HL-60/S4 (cell line): ENCODE measurements around the gene CWC15.
"Not testable (repeated sequence)": the region's sequence is repeated elsewhere in the genome, so short reads cannot be mapped to it uniquely, and the experiment has no call there.

Experiments
- in situ Hi-C: fragments of 300-500 bp; cut with MboI; formaldehyde crosslinking; loops from 2 replicates; pipeline ENCODE4 v1.14.3; 2022; ENCODE audit warnings: low sequenced_read_pairs

The CWC15 gene

GRCh38 chr11:94956963-94957362 lies 16.4 kb downstream of the CWC15 start:
- in situ Hi-C loops: no loop called here

- in situ Hi-C loops: no loop called here
Observed at GRCh38 chr11:94954753-94955152, 18.6 kb downstream of the CWC15 start.

- in situ Hi-C loops: no loop called here
Observed at GRCh38 chr11:94948070-94948617, 25.2 kb downstream of the CWC15 start.

- in situ Hi-C loops: no loop called here
Observed at GRCh38 chr11:94946812-94947211, 26.5 kb downstream of the CWC15 start.

- in situ Hi-C loops: no loop called here
Observed at GRCh38 chr11:94941131-94941530, 32.2 kb downstream of the CWC15 start.

GRCh38 chr11:94939346-94939745 lies 34.0 kb downstream of the CWC15 start:
- in situ Hi-C loops: no loop called here

- in situ Hi-C loops: no loop called here
Observed at GRCh38 chr11:94938095-94939055, 35.0 kb downstream of the CWC15 start.

GRCh38 chr11:94934846-94935245 lies 38.5 kb downstream of the CWC15 start:
- in situ Hi-C loops: no loop called here

GRCh38 chr11:94934362-94934761 lies 39.0 kb downstream of the CWC15 start:
- in situ Hi-C loops: no loop called here

GRCh38 chr11:94933223-94934130 lies 39.9 kb downstream of the CWC15 start:
- in situ Hi-C loops: no loop called here

- in situ Hi-C loops: no loop called here
Observed at GRCh38 chr11:94932503-94932902, 40.9 kb downstream of the CWC15 start.

- in situ Hi-C loops: not testable (repeated sequence)
Observed at GRCh38 chr11:94932072-94932471, 41.3 kb downstream of the CWC15 start.

GRCh38 chr11:94928117-94928990 lies 45.0 kb downstream of the CWC15 start:
- in situ Hi-C loops: no loop called here

- in situ Hi-C loops: no loop called here
Observed at GRCh38 chr11:94926698-94927237, 46.6 kb downstream of the CWC15 start.

- in situ Hi-C loops: no loop called here
Observed at GRCh38 chr11:94926271-94926625, 47.1 kb downstream of the CWC15 start.

- in situ Hi-C loops: no loop called here
Observed at GRCh38 chr11:94925422-94926270, 47.7 kb downstream of the CWC15 start.

- in situ Hi-C loops: no loop called here
Observed at GRCh38 chr11:94924612-94925011, 48.7 kb downstream of the CWC15 start.

- in situ Hi-C loops: no loop called here
Observed at GRCh38 chr11:94924171-94924572, 49.2 kb downstream of the CWC15 start.

- in situ Hi-C loops: no loop called here
Observed at GRCh38 chr11:94923004-94923334, 50.4 kb downstream of the CWC15 start.
